ENCODE measurements around the gene MAGEF1. TPM values are rescaled to one million over a fixed set of nuclear protein-coding genes. Genes with fewer than 3 reads are reported as not detected.

Gene MAGEF1
- total and polyA plus RNA-seq, 2 donors (not counting 3 experiments of a cell fraction or from before 2014, with no cell fraction given): 7.0 to 14.2 TPM

GRCh38 chr3:184734903-184735701 lies 23.2 kb upstream of the MAGEF1 start:
- Histone ChIP-seq H3K36me3 (ENCODE audit: control insufficient read depth in 2 of 2, extremely low read depth in 1 of 2, insufficient read depth in 2 of 2, low read length in 2 of 2) (no peaks in the 10 kb centered on the region), H3K9ac (replicated peaks; ENCODE audit: extremely low read depth, insufficient read depth, low read length) (no peak overlapping the region), H3K9me3 (replicated peaks; ENCODE audit: control insufficient read depth, insufficient read depth, low read length) (no peaks in the 10 kb centered on the region), H3K9me1 (replicated peaks; ENCODE audit: control insufficient read depth, extremely low read depth, insufficient read depth, low read length) (no peaks in the 10 kb centered on the region), H3K27ac (ENCODE audit: insufficient read depth, low read depth, low read length) (no peak overlapping the region), H4K20me1 (replicated peaks; ENCODE audit: control insufficient read depth, extremely low read depth, insufficient read depth, low read length) (no peaks in the 10 kb centered on the region), H2AFZ (ENCODE audit: low read depth, low read length) (no peak overlapping the region), H3K4me3 (replicated peaks in 1 of 3; ENCODE audit: insufficient read depth in 1 of 3, low read depth in 1 of 3, low read length in 3 of 3) (no peak overlapping the region), H3K4me1 (ENCODE audit: control insufficient read depth, extremely low read depth, insufficient read depth, low read length) (peaks cover 12% of the 10 kb centered on the region), H3K79me2 (ENCODE audit: control insufficient read depth, insufficient read depth, low read length) (no peaks in the 10 kb centered on the region), H3K4me2 (ENCODE audit: insufficient read depth, low read length) (no peak overlapping the region), H3K27me3 (ENCODE audit: control insufficient read depth in 2 of 2, insufficient read depth in 2 of 2, low read length in 2 of 2) (peaks cover 2 to 3% of the 10 kb centered on the region in 2 experiments)
- intact Hi-C loops (cut with micrococcal nuclease) (no loop called here), dilution Hi-C loops (cut with MboI; ENCODE audit: extremely low pct_ligation_motif_present, low sequenced_read_pairs) (no loop called here)
- no TSS peak for BruUV-seq (replicated peaks)
- ChIA-PET POLR2A (no interaction called here), CTCF (interaction anchor here (4.1 kb wide), 1 partner anchor 9 kb away, joined by 30 read pairs; no protein-coding TSS in a partner anchor)
- TF ChIP-seq CTCF (IDR thresholded peaks at IDR 0.05; ENCODE audit: extremely low read depth in 1 of 2, insufficient read depth in 1 of 2, low read depth in 1 of 2, low read length in 2 of 2) (no peak), POLR2AphosphoS5 (IDR thresholded peaks at IDR 0.05; ENCODE audit: insufficient read depth, low read depth, low read length) (no peak), FOS (IDR thresholded peaks at IDR 0.05; ENCODE audit: borderline replicate concordance, insufficient read depth, low read length) (no peak), POLR2A (IDR thresholded peaks at IDR 0.05; ENCODE audit: low read depth, low read length) (no peak), MAX (IDR thresholded peaks at IDR 0.05; ENCODE audit: insufficient read depth, insufficient read length) (no peak), GATA2 (IDR thresholded peaks at IDR 0.05; ENCODE audit: insufficient read depth, insufficient read length, low read depth, low read length) (no peak), JUN (IDR thresholded peaks at IDR 0.05; ENCODE audit: borderline replicate concordance, insufficient read depth, insufficient read length, low read depth) (no peak), MYC (IDR thresholded peaks at IDR 0.05; ENCODE audit: low read depth, low read length) (no peak)
- DNase-seq (ENCODE audit: low read depth, low spot score) (no peak), FAIRE-seq (no peak)

All from endothelial cell of umbilical vein (primary cell).